Activated T-cell treated with anti-CD3 and anti-CD28 coated beads for 4 hours (primary cell): ENCODE measurements around the gene TMEM239.
"Not testable (repeated sequence)": the region's sequence is repeated elsewhere in the genome, so short reads cannot be mapped to it uniquely, and the experiment has no call there.

Source experiments
- DNase-seq: peaks from one replicate; pipeline ENCODE4 v3.0.0-alpha.2; 2020

TMEM239 gene

DNA sequence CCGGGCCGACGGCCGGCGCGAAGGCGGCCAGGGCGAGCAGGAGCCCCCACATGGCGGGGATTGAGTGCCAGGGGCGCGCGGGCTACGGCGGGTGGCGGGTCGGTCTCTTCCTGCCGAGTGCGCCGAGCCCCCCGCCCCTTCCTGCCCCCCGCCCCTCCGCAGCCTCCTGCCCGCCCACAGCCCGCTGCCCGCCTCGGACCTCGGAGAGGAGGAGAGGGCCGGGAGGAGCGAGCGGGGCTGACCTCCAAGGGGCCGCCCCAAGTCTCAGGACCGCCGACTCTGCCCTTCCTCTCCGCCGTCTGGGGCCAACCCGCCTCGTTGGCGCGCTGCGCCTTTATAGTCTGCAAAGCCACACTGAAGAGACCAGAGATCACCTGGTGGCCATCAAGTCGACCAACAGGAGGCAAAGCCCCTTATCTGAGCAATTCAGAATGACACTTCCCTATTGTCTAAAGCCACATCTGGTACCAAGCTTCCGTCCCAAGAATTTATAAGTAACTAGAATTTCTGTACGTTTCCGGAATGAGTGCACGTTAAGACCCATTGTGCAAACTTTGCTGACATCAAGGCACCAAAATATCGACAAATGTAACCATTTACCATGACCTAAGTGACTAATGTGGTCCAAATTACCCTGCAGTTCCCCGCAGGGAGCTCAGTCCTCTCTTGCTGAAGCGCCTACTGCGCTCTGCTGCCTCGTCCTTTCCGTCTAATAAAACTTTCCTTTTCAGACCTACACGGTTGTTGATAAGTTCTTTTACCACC lies 15.5 kb upstream of the TMEM239 start, which contains the start of gene CPXM1:
CPXM1 (minus strand) TSS at position 107 of the 765 bp plus-strand sequence; CDS start at position 52, 55 bp downstream.
- no peak for DNase-seq

DNA sequence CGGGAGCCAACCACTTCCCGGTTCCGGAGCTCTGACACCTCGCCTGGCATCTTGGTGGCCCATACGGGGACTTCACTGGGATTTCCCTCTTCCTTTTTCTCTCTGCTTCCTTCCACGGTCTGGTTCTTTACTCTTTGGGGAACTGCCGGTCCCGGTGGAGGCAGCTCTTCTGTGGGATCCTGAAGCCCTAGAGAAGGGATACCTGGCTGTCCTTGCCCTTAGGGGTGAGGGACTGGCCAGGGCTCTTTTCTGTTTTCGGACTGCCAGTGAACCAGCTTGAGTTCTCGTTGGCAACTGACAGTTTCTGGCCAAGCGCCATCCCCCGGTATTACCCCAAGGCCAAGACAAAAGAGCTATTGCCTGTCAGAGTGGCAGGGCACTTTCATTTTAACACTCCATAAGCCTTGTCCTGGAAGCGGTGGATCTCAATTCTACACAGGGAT lies 14.9 kb upstream of the TMEM239 start:
- DNase-seq, result no peak

DNA sequence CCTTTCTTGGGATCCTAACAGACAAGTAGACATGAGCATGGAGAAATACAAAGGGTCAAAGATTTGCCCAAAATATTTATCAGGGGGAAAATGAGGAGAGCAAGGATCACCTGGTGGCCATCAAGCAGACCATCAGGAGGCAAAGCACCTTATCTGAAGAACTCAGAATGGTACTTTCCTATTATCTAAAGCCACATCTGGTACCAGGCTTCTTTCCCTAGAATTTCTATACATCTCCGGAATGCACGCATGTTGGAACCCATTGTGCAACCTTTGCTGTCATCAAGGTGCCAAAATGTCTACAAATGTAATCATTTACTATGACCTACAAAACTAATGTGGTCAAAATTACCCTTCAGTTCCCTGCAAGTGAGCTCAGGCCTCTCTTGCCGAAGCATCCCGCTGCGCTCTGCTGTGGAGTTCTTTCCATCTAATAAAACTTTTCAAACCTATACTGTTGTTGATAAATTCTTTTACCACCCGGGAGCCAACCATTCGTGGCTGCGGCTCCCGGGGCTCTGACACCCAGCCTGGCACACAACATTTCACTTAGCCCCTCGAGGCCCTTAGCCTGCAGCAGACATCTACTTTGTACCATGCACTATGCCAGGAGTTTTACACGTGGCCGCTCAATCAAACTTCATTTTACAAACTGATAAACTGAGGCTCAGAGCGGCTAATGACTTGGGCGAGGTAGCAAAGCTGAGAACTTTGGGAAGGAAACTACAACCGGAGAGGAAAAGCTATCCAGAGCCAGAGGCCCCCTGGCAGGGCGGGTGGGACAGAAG lies 11.9 kb upstream of the TMEM239 start:
- DNase-seq, result no peak

DNA sequence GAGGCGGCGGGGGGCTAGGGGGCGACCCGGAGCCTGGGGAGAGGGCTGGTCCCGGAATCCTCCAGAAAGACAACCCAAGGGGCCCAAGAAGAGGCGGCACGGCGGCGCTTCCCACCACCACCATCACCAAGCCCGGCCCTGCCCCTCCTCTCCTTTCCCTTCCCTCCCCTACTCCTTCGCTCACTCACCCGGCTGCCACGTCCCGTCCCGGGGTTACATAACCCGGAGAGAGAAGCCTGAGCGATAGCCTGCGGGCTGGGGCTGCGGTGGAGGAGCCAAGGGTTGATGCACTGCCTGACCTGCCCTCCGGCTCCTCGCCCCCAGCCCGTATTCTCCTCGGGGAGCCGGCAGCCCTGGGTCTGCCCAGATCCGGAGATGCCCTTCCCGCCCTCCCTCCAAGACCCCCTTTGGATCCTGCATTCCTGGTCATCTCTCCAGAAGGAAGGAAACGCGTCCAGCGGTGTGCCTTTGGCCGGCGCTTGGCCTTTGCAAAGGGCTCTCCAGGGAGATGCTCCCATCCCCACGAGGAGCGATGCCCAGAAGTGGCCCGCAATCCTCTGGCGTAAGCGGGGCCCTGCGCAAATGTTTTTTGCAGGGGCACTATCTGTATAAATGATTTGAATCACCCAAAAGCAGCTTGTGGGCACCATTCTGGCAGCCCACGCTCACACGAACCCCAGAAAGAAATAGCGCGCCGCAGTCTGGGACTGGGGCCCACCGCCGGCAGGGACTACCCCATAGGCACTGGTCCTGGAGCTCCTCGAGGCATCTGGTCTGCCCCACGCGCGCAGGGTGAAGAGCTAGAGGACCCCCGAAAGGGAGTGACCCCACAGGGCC lies 11.1 kb upstream of the TMEM239 start:
- no peak for DNase-seq

DNA sequence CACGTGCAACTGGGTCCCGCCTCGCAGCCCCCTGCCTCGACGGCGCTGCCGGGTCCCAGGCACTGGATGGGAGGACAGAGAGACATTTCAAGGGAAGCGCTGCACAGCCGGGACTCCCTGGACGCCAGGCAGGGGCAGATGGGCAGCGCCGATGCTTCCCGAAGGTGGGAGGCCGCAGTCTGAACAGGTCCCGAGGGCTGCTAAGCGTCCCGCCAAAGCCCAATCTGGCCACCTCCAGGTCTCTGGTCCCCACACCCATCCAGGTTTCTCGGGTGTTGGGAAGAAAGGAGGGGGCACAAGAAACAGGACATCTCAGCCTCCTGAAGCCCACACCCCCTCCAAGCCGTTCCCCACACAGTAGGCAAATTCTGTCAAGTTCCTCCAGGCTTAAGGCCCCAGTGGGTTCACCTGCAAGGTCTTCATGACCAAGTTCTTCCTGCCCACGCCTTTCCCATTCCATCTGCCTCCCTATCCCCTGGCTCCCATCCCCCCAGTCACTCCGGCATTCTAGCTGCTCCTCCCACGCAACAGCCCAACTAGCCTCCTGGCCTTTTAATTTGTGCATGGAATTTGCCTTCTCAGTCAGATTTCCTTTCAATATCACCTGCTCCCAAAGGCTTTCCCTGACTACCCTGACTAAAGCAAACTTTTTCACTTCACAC lies 10.3 kb upstream of the TMEM239 start:
- DNase-seq, result no peak

DNA sequence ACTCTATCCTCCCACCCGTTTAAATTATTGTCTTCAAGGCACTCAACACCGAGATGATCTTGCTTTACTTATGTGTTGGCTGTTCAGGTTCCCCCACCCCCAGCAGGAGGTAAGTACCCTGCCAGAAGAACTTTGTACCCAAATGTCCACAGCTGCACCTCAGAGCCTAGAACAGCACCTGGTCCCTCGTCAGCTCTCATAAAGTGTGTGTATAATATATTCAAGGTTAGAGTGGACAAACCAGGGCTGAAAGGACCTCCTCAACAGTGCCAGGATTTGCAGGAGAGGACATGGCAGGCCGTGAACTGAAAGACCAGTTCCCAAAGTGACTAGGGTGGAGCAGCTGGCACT lies 9.8 kb upstream of the TMEM239 start:
- DNase-seq, result no peak

DNA sequence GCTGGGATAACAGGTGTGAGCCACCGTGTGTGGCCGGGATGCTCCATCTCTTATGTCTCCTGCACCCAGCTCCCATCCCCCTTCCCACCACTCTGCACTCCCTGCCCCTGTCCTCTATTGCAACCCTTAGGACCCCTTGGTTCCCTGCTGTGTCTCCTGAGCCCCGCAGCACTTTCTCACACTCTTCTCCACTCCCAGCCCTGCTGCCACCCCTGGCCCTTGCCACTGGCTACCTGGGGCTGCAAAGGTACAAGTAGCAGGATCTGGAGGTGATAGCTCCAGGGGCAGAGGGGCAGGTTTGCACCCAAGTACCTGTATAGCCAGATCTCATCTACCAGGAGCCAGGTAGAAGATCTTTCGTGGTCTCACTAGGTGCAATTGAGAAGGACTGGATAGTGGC lies 9.1 kb upstream of the TMEM239 start:
- DNase-seq, result no peak

DNA sequence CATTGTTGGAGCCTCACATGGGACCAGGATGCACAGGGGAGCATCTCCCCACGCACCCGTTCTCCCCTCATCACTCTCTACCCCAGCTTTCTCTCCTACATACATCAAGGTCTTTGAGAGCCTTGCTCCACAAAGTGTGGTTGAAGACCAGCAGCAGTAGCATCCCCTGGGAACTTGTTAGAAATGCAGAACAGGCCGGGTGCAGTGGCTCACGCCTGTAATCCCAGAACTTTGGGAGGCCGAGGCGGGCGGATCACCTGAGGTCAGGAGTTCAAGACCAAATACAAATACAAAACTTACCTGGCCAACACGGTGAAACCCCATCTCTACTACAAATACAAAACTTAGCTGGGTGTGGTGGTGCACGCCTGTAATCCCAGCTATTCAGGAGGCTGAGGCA lies 8.2 kb upstream of the TMEM239 start:
- DNase-seq, result not testable (repeated sequence)

DNA sequence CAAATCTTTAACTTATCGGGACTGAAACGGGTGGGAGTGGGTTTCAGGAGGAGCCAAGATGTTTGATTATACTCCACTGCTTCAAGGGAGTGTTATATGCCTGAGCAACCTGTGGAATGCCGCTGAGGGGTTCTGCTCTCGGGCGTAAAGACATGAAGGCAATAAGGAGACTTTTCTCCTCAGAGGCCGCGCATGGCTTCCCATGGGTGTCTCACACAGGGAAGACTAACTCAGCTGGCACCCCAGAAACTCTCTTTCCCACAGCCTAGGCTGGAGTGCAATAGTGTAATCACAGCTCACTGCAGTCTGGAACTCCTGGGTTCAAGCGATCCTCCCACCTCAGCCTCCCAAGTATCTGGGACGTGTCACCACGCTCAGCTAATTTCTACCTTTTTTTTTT lies 6.5 kb upstream of the TMEM239 start:
- no peak for DNase-seq

DNA sequence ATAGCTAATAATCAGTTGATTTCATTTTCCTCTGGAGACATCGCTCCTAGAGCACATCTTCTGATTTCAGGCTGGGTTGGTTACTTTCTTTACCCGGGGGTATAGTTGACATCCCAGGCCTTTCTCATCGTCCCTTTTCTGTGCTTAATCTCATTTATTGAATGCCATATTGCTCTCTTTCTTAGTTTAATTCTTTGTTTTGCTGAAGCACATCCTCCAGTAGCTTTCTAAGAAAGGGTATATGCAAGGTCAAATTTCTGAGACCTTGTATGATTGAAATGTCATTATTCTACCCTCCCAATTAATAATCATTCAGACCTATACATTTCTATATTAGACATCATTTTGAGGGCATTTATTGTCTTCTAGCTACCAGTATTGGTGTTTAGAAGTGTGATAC lies 4.0 kb upstream of the TMEM239 start:
- no peak for DNase-seq

DNA sequence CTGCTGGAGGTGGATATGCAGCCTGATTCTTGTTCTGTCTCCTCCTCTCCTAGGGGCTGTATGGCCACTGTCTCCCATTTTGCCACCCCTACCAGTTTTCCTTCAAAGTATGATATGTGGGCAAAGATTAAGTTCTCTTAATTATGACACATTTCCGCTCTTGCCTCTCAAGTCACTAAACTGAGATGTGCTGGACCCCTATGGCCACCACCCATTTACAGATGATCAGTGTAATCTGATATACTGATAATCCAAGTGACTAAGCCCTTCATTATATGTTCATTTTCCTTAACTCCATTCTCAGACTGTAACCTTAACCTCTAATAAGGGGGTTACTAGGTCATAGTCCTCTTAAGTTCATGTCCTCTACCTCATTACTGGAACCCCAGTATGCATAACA lies 2.1 kb upstream of the TMEM239 start:
- no peak for DNase-seq

DNA sequence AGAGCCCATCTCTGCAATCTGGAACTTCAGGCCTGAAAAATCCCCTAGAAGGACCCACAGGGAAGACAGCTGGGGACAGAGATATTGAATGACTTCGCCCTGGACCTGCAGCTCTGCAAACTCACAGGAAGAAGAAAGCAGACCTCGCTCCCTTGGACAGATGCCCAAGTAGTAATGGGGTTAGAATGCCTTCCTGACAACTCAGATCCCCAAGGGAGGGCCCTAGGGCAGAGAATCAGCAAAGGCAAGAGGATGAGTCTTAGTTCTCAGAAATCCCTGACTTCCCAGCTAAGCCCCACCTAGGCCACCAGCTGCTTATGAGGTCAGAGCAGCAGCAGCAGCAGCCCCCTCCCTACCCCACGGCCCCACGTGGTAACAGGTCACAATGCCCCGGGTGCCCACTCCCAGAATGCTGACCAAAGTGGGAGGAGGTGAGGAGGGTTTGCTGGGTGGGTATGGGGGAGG lies 1.5 kb upstream of the TMEM239 start, which contains the start of gene C20orf141:
C20orf141 (plus strand) TSS at position 401 of the 465 bp plus-strand sequence. CDS start 198 bp downstream, outside the sequence.
- DNase-seq, result no peak

DNA sequence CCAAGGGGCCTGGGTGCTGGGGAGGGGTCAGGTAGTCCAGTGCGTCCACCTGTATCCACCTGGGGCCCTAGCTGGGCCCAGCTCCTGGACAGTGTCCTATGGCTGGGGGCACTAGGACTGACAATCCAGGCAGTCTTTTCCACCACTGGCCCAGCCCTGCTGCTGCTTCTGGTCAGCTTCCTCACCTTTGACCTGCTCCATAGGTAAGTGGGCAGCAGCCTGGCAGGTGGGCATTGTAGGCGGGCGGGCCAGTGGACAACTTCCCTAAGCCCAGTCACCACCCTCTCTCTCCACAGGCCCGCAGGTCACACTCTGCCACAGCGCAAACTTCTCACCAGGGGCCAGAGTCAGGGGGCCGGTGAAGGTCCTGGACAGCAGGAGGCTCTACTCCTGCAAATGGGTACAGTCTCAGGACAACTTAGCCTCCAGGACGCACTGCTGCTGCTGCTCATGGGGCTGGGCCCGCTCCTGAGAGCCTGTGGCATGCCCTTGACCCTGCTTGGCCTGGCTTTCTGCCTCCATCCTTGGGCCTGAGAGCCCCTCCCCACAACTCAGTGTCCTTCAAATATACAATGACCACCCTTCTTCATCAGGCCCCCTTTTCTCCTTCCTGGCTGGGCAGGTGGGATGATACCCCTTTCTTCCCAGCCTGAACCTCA lies 793 bp upstream of the TMEM239 start:
- DNase-seq, result no peak

DNA sequence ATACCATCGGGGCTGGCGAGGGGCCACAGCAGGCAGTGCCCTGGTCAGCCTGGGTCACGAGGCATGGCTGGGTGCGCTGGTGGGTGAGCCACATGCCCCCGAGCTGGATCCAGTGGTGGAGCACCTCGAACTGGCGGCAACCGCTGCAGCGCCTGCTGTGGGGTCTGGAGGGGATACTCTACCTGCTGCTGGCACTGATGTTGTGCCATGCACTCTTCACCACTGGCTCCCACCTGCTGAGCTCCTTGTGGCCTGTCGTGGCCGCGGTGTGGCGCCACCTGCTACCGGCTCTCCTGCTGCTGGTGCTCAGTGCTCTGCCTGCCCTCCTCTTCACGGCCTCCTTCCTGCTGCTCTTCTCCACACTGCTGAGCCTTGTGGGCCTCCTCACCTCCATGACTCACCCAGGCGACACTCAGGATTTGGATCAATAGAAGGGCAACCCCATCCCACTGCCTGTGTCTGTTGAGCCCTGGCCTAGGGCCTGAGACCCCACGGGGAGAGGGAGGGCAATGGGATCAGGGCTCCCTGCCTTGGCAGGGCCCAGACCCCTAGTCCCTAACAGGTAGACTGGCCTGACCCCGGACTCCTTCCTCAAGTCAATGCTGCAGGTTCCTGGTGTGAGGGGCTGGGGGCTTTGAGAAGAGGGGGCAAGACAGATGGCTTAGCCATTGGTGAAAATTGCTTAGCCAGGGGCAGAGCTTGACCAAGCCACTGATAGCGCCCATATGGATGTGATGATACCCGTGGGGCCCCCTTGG lies 598 bp downstream of the TMEM239 start:
- no peak for DNase-seq

DNA sequence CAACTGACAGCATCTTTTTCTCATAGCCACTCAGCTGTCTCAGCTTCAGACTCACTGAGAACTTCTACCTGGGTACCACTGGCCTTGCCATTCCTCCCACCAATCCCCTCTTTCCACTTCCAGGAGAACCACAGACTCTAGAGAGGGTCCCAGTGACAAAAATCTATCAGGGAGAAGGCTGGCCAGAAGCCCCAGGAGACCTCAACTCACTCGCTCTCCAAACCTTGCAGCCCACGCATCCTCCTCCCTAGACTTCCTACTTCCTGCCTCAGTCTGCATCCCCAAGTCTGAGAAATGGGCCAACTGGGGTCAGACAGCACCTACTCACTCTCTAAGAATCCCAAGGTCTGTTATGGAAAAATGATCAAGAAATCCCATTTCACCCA lies 1.2 kb downstream of the TMEM239 start:
- no peak for DNase-seq

DNA sequence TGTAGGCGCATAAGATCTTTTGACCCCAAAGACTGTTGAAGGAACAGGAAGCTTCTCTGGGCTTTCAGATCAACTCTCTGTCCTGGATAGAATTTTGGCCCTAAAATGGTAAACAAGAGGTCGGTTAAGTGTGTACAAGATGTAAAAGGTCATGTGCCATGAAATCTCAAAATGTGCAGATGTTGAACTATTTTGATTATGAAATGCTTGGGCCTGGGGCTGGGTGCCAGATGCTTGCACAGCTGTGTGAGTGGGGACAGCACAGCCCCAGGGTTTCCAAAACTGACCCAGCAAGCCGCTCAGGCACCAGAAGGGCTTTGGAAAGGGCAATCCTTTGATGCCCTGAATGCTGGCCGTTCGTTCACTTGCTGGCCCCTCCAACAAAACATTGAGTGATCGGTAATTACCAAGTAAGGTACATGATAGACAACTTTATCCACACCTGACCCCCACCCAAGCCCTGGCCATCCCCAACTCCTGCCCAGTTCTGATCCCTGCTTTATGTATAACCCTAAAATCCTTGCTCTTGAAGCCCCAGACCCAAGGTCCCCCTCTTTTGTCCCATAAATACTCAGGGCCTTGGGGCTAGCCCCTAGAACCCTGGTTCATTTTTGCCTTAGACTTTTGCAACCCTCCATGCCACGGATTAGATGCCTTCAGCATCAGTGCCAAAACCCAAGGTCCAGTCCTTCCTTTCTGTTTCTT lies 1.9 kb downstream of the TMEM239 start:
- DNase-seq, result no peak

DNA sequence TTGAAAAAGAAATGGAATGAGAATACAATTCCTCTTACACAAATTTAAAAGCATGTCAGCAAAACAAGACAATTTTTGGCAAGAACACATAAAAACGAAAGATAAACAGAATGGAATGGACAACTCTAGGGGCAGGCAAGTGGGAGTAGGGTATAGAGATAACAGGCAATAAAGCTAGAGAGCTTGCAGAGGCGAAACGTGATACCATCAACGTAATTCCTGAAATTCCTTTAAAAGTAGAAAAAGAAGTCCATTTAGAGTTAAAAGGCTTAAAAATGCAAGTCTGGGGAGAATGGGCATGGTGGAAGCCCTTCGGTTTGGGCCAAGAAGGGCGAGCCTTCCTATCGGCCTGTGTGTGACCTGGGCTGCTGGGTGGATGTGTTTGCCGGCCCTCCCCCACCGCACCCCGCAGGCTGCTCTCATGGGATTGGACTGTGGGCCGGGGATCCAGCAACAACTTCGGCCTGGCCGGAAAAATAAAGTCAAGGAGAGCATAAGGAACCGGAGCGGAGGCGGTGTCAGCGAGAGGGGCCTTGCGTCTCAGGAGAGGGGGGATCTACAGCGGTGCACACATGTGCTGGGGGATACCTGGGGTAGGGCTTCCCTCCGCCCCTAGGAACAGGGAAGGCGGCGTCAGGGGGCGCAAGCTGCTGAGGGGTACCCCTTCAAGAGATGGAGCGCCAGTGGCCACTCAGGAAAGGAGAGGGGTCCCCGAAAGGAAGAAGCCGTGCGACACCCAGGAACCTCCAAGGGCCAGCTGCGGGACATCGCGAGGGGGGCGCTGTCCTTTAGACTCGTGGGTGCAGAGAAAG lies 4.1 kb downstream of the TMEM239 start:
- no peak for DNase-seq

DNA sequence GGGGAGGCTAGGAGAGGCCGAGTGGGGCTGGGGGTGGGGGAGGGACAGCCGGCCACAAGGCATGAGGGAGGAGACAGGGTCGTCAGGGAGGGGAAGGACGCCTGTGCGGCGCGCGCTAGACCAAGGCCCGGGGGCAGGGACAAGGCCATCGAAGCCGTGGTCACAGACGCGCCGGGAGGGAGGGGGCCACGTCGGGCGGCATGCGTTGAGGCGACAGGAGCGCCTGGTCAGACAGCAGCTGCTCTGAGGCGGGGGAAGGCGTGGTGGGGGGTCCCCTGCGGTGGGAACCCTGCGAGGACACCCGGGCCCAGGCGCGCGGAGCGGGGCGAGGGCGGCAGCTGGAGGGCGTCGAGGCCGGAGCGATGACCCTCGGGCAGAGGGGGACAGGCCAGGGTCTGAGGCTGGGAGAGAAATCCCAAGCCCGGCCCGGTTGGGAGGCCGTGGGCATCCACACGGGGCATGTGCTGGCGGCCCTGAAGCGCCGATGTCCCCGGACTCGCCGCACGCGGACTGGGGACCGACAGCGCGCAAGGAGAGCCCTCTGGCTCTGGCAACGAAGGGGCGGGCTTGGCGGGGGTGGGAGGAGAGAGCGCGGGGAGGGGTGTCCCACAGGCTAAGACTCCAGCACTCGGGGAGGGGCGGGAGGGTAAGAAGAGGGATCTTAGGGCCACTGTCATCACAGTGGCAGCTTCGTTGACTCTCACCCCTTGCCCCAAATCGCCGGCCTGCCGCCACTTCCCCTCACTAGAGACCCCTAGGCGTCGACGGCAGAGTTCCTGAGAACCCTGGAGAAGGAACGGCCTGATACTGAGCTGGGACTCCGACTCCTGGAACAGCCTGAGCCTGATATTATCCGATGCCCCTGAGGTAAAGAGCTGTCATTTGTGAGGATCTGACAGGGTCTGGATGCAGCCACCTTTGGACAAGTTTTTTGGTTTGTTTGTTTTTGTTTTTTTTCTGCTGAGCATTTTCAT lies 5.0 kb downstream of the TMEM239 start:
- DNase-seq, result no peak
